Measurements from ENCODE around the gene EPC1. TPM values are rescaled to one million over a fixed set of nuclear protein-coding genes. Genes with fewer than 3 reads are reported as not detected.

EPC1 gene
- total RNA-seq, 4 donors from 2014 or later = 47.5 to 72.8 (median 62.7) TPM

GRCh38 chr10:32386623-32387260, 39.8 kb upstream of the EPC1 start:
- Histone ChIP-seq H3K27me3 (no peaks in the 10 kb centered on the region), H3K9me3 (no peaks in the 10 kb centered on the region), H3K4me1 (peaks cover 0 to 5% (median 2%) of the 10 kb centered on the region in 4 donors), H3K36me3 (no peaks in the 10 kb centered on the region), H3K4me3 (no peak overlapping the region), H3K27ac (no peak overlapping the region)
- WGBS, 2 donors = 58 to 67% methylated on average over 7 of the region's 7 CpGs
- TF ChIP-seq EP300 (IDR thresholded peaks at IDR 0.05) = no peak
- TF ChIP-seq POLR2A (IDR thresholded peaks at IDR 0.05) = no peak
- no peak for TF ChIP-seq CTCF (IDR thresholded peaks at IDR 0.05)
- DNase-seq (ENCODE audit: low spot score in 2 of 2) = no peak

GRCh38 chr10:32384171-32384570, 37.2 kb upstream of the EPC1 start:
- WGBS, 2 donors = 79 to 87% methylated on average over 4 of the region's 4 CpGs
- H3K27ac ChIP-seq = no peak overlapping the region
- H3K9me3 ChIP-seq = no peaks in the 10 kb centered on the region
- DNase-seq (ENCODE audit: low spot score in 2 of 2) = no peak
- H3K4me1 ChIP-seq = peaks cover 0 to 8% (median 3%) of the 10 kb centered on the region in 4 donors
- no peaks in the 10 kb centered on the region for H3K27me3 ChIP-seq
- TF ChIP-seq CTCF (IDR thresholded peaks at IDR 0.05) (no peak), EP300 (IDR thresholded peaks at IDR 0.05) (no peak), POLR2A (IDR thresholded peaks at IDR 0.05) (no peak)
- no peak overlapping the region for H3K4me3 ChIP-seq
- no peaks in the 10 kb centered on the region for H3K36me3 ChIP-seq

GRCh38 chr10:32381165-32381564, 34.2 kb upstream of the EPC1 start:
- H3K27me3 ChIP-seq = no peaks in the 10 kb centered on the region
- no peak overlapping the region for H3K27ac ChIP-seq
- no peaks in the 10 kb centered on the region for H3K9me3 ChIP-seq
- TF ChIP-seq POLR2A (IDR thresholded peaks at IDR 0.05) = no peak
- TF ChIP-seq EP300 (IDR thresholded peaks at IDR 0.05) = no peak
- TF ChIP-seq CTCF (IDR thresholded peaks at IDR 0.05) = no peak
- H3K4me1 ChIP-seq = peaks cover 0 to 9% (median under 1%) of the 10 kb centered on the region in 4 donors
- 84 to 96% methylated on average over 3 of the region's 3 CpGs for WGBS, 2 donors
- no peaks in the 10 kb centered on the region for H3K36me3 ChIP-seq
- H3K4me3 ChIP-seq = no peak overlapping the region
- DNase-seq (ENCODE audit: low spot score in 2 of 2) = no peak

DNA sequence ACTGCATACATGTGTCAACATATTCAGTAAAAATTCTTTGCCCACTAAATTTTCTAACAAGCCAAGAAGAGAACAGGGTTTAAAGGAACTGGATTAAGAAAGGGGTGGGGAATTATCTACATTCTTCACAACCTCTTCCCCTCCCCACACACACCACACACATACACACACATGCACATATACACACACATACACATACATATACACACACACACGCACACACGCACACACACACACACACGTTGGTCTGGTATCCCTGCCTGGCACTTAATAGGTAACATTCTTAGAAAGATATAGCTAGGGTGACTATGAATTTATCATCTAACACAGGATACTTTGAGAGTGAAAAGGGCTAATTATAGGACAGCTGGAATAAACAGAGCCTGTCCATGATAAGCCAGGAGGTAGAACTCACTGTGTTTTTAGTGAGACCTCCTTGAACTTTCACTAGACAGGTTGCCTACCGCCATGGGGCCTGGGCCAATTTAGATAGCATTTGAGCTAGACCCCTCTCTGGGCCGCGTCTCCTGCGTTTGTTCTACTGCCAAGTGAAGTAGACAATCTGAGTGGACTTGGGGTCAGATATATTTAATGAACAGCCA, 33.1 kb upstream of the EPC1 start:
- Histone ChIP-seq H3K4me1 (peaks cover 0 to 20% (median 10%) of the 10 kb centered on the region in 4 donors), H3K27ac (peak overlapping the region in 3 of 4 donors; percentile 85 to 95 (median 89)), H3K9me3 (no peaks in the 10 kb centered on the region), H3K36me3 (no peaks in the 10 kb centered on the region), H3K4me3 (no peak overlapping the region), H3K27me3 (no peaks in the 10 kb centered on the region)
- WGBS, 2 donors = 72 to 73% methylated on average over 7 of the region's 7 CpGs
- TF ChIP-seq CTCF (IDR thresholded peaks at IDR 0.05) (no peak), POLR2A (IDR thresholded peaks at IDR 0.05) (no peak), EP300 (IDR thresholded peaks at IDR 0.05) (no peak)
- DNase-seq (ENCODE audit: low spot score in 2 of 2) = no peak

DNA sequence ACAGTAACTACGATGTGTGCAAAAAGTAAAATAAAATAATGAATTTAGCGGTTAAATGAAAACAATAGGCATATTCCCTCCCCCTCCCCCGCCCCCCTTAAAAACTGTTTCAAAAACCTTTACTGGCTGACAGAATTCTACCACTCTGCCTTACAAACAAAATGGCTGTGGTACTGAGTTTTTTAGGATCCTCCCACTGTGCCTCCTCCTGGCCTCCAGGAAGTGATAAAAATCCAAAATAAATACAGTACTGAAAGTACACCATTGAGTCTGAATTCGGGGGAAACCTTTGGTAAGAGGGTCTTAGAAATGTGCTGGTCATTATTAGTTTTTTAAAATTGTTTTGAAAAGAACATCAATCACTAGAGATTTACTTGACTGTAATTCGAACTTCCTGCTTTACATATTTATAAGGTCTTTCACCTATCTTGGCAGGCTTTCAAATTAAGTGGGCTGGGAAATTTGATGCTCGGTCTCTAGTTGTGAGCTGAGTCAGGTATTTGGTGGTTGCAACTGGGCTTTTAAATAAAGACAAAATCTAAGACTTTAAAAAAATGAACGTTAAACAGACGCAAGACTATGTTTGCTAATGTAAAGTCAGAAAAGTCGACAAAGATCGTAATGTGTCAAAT, 32.5 kb upstream of the EPC1 start:
- Histone ChIP-seq H3K9me3 (no peaks in the 10 kb centered on the region), H3K27me3 (no peaks in the 10 kb centered on the region), H3K27ac (peak overlapping the region; percentile 73 to 95 (median 87)), H3K4me1 (peaks cover 0 to 26% (median 14%) of the 10 kb centered on the region in 4 donors), H3K4me3 (peak overlapping the region; percentile 53 to 86 (median 70)), H3K36me3 (no peaks in the 10 kb centered on the region)
- WGBS, 2 donors = 13 to 19% methylated on average over 10 of the region's 10 CpGs
- TF ChIP-seq EP300 (IDR thresholded peaks at IDR 0.05) = no peak
- no peak for TF ChIP-seq CTCF (IDR thresholded peaks at IDR 0.05)
- no peak for TF ChIP-seq POLR2A (IDR thresholded peaks at IDR 0.05)
- DNase-seq (ENCODE audit: low spot score in 2 of 2) = no peak

Measured in tibial nerve (tissue), 4 donors.